Endodermal cell (in vitro differentiated cells): ENCODE measurements around the gene MEGF11. TPM values are rescaled to one million over a fixed set of nuclear protein-coding genes. Genes with fewer than 3 reads are reported as not detected.
A peak's percentile ranks its signal among the peaks of the same experiment; 100 is the strongest.

Experiments
- DNase-seq: peaks from one replicate; pipeline ENCODE4 v3.0.0-alpha.2; 2017
- H3K27ac ChIP-seq: 2 replicates; pipeline ENCODE4 v1.5.1; 2013; ENCODE audit warnings: mild to moderate bottlenecking, low read depth, low read length, moderate library complexity
- H3K27me3 ChIP-seq: 2 replicates; pipeline ENCODE4 v1.6.1; 2013; ENCODE audit warnings: mild to moderate bottlenecking, low read length, moderate library complexity; ENCODE audit not compliant: insufficient read depth, control insufficient read depth, poor library complexity, severe bottlenecking
- H3K36me3 ChIP-seq: 2 replicates; pipeline ENCODE4 v1.7.0; 2013; ENCODE audit warnings: mild to moderate bottlenecking, low read length, moderate library complexity; ENCODE audit not compliant: control insufficient read depth, insufficient read depth
- H3K4me1 ChIP-seq: one replicate; pipeline ENCODE4 v1.7.0; 2013; ENCODE audit warnings: low read length; ENCODE audit not compliant: control insufficient read depth, insufficient read depth
- H3K4me3 ChIP-seq: 2 replicates; pipeline ENCODE4 v1.5.1; 2013; ENCODE audit warnings: mild to moderate bottlenecking, low read length, moderate library complexity
- H3K9ac ChIP-seq: 2 replicates; pipeline ENCODE4 v1.6.1; 2013; ENCODE audit warnings: mild to moderate bottlenecking, low read length, moderate library complexity; ENCODE audit not compliant: poor library complexity, severe bottlenecking; ENCODE audit errors: extremely low read depth
- H3K9me3 ChIP-seq: 2 replicates; pipeline ENCODE4 v1.6.1; 2013; ENCODE audit warnings: mild to moderate bottlenecking, low read length, moderate library complexity; ENCODE audit not compliant: control insufficient read depth
- H3K27ac Mint-ChIP-seq: 2 replicates; pipeline ENCODE4 v1.8.0; 2020; ENCODE audit warnings: mixed read lengths
- H3K27me3 Mint-ChIP-seq: 2 replicates; pipeline ENCODE4 v1.8.0; 2021; ENCODE audit warnings: mild to moderate bottlenecking, mixed read lengths; ENCODE audit not compliant: insufficient read depth
- H3K36me3 Mint-ChIP-seq: 2 replicates; pipeline ENCODE4 v1.8.0; 2020; ENCODE audit warnings: low read depth, mixed read lengths
- H3K4me1 Mint-ChIP-seq: 2 replicates; pipeline ENCODE4 v1.8.0; 2020; ENCODE audit warnings: mixed read lengths
- H3K4me3 Mint-ChIP-seq: 2 replicates; pipeline ENCODE4 v1.8.0; 2020; ENCODE audit warnings: mild to moderate bottlenecking, moderate library complexity, mixed read lengths
- H3K9me3 Mint-ChIP-seq: 2 replicates; pipeline ENCODE4 v1.8.0; 2020; ENCODE audit warnings: mild to moderate bottlenecking, mixed read lengths
- WGBS, 2 experiments: methylation state at CpG; one replicate each; pipeline versions ENCODE4 v1.1.5 to v1.1.7; 2013; ENCODE audit warnings: missing lambda C conversion rate in 2 of 2, mixed read lengths in 1 of 2; ENCODE audit not compliant: insufficient coverage in 1 of 2, insufficient read length in 1 of 2; 5-methylcytosine and 5-hydroxymethylcytosine counted together
- total RNA-seq, 2 donors: library from RNA; stranded (reverse); fragmentation: NEBNext Ultra II Directional in 1 of 2; extraction: Animal tissue kit (Norgen Biotek cat#: 25700) in 1 of 2; gene quantifications; 2 replicates in 1 of 2; 3 replicates in 1 of 2; pipeline ENCODE4 v1.2.1, GENCODE V29; 2021
- TF ChIP-seq, protein P1 (sequence below): fragments of 200-600 bp; sonication (generic); conservative IDR thresholded peaks from 2 replicates; pipeline ENCODE4 v1.5.0; 2021; ENCODE audit warnings: antibody characterized with exemption, mild to moderate bottlenecking

The MEGF11 gene
- total RNA-seq, 2 donors from 2014 or later, result 0.73 to 1.2 TPM

DNA sequence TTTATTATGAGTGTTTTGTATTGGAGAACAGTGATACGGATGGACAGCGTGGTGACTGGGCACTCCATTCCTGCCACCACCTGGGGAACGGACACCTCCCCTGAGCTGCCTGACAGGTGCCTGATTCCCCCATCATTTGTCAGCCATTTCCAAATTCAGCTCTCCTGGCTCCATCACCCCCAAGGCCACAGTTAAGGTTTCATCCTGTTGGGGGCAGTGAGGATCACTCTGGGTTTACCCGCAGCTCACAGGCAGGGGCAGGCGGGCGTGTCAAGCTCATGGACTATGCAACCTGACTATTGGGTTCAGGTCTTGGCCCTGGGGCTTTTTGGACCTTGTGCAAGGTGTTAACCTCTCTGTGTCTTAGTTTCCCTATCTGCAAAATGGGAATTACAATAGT is 307.9 kb downstream of the MEGF11 start:
- DNase-seq, result peak; percentile 76
- H3K27ac ChIP-seq, result no peak overlapping the region
- H3K4me1 ChIP-seq, result no peaks in the 10 kb centered on the region
- no peaks in the 10 kb centered on the region for H3K9me3 ChIP-seq
- 83 to 85% methylated on average over 5 to 6 of the region's 6 CpGs for WGBS, 2 experiments
- H3K27me3 ChIP-seq, result no peaks in the 10 kb centered on the region
- Mint-ChIP-seq H3K36me3 (no peaks in the 10 kb centered on the region), H3K9me3 (no peaks in the 10 kb centered on the region), H3K4me3 (no peak overlapping the region), H3K27me3 (no peaks in the 10 kb centered on the region), H3K27ac (no peak overlapping the region), H3K4me1 (no peaks in the 10 kb centered on the region)
- H3K36me3 ChIP-seq, result no peaks in the 10 kb centered on the region
- no peak overlapping the region for H3K4me3 ChIP-seq
- no peak overlapping the region for H3K9ac ChIP-seq
- TF ChIP-seq, protein P1, sequence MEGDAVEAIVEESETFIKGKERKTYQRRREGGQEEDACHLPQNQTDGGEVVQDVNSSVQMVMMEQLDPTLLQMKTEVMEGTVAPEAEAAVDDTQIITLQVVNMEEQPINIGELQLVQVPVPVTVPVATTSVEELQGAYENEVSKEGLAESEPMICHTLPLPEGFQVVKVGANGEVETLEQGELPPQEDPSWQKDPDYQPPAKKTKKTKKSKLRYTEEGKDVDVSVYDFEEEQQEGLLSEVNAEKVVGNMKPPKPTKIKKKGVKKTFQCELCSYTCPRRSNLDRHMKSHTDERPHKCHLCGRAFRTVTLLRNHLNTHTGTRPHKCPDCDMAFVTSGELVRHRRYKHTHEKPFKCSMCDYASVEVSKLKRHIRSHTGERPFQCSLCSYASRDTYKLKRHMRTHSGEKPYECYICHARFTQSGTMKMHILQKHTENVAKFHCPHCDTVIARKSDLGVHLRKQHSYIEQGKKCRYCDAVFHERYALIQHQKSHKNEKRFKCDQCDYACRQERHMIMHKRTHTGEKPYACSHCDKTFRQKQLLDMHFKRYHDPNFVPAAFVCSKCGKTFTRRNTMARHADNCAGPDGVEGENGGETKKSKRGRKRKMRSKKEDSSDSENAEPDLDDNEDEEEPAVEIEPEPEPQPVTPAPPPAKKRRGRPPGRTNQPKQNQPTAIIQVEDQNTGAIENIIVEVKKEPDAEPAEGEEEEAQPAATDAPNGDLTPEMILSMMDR, result peak; percentile 58

DNA sequence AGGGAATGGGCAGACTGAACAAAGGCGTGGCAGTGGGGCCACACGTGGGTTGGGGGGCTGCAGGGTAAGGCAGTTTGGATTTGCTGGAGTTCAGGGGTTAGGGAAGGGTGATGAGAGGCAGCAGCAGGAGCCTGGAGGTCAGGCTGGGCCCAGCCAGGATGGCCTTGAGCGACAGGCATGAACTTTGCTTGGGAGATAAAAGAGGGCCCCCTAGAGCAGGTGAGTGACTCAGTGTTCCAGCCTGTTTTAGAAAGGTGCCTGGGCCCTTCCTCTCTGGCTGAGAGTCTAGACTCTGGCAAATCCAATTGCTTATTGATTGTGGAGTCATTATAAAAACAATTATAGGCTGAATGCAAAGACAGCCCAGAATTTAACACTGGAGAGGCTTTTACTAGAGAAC is 309.1 kb downstream of the MEGF11 start:
- H3K4me3 ChIP-seq, result no peak overlapping the region
- Mint-ChIP-seq H3K9me3 (no peaks in the 10 kb centered on the region), H3K4me3 (no peak overlapping the region), H3K4me1 (no peaks in the 10 kb centered on the region), H3K27ac (no peak overlapping the region), H3K27me3 (no peaks in the 10 kb centered on the region), H3K36me3 (no peaks in the 10 kb centered on the region)
- no peaks in the 10 kb centered on the region for H3K27me3 ChIP-seq
- H3K36me3 ChIP-seq, result no peaks in the 10 kb centered on the region
- 78 to 86% methylated on average over 1 to 3 of the region's 3 CpGs for WGBS, 2 experiments
- no peaks in the 10 kb centered on the region for H3K9me3 ChIP-seq
- H3K9ac ChIP-seq, result no peak overlapping the region
- no peak overlapping the region for H3K27ac ChIP-seq
- no peaks in the 10 kb centered on the region for H3K4me1 ChIP-seq
- DNase-seq, result no peak
- TF ChIP-seq, protein P1, result no peak

DNA sequence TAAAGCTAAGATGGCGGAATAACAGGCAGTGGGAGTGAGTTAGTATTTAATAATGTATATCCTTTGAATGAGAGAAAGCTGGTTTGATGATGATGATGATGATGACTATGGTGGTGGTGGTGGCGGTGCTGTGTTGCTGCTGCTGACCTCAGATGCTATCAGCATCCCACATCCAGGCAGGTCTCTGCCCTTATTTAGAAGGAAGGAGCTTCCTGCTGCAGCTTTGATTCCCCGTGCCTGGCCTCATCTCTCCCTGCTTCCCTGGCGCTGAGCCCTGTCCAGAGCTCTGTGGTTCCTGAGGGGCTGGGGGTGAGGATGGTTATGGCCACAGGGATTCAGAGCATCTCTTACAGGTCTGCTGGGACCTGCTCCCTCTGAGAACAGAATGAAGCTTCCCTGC is 311.1 kb downstream of the MEGF11 start:
- Histone ChIP-seq H3K4me3 (no peak overlapping the region), H3K4me1 (no peaks in the 10 kb centered on the region), H3K9ac (no peak overlapping the region), H3K9me3 (no peaks in the 10 kb centered on the region), H3K36me3 (no peaks in the 10 kb centered on the region), H3K27ac (no peak overlapping the region), H3K27me3 (no peaks in the 10 kb centered on the region)
- Mint-ChIP-seq H3K9me3 (no peaks in the 10 kb centered on the region), H3K4me1 (no peaks in the 10 kb centered on the region), H3K27ac (no peak overlapping the region), H3K27me3 (no peaks in the 10 kb centered on the region), H3K4me3 (no peak overlapping the region), H3K36me3 (no peaks in the 10 kb centered on the region)
- no peak for DNase-seq
- 86 to 100% methylated on average over 2 to 4 of the region's 4 CpGs for WGBS, 2 experiments
- TF ChIP-seq, protein P1, result no peak
